Measurements from ENCODE around the gene INSM1. TPM values are rescaled to one million over a fixed set of nuclear protein-coding genes. Genes with fewer than 3 reads are reported as not detected.

Gene INSM1
- total RNA-seq, 1 experiment from 2014 or later = not detected

GRCh38 chr20:20395087-20395486 lies 27.2 kb downstream of the INSM1 start:
- ChIA-PET POLR2A (no interaction called here), CTCF (no interaction called here)
- TF ChIP-seq CTCF (IDR thresholded peaks at IDR 0.05; ENCODE audit: insufficient read depth in 1 of 2, low read depth in 1 of 2, low read length in 1 of 2, severe bottlenecking in 1 of 2, unreplicated experiment in 1 of 2) = no peak
- Histone ChIP-seq H3K4me1 (0 out of 2 replicates have a peak, but pooled peaks cover 4% of the 10 kb centered on the region), H3K4me3 (ENCODE audit: low read depth, low read length) (no peak overlapping the region), H3K36me3 (ENCODE audit: control insufficient read depth, insufficient read depth, low read length) (no peaks in the 10 kb centered on the region; the same call in 1 of the 2 replicates), H3K9me3 (no peaks in the 10 kb centered on the region), H3K27me3 (replicated peaks; ENCODE audit: control insufficient read depth, insufficient read depth, low read length) (no peaks in the 10 kb centered on the region)
- no peaks in the 10 kb centered on the region for H3K9me3 Mint-ChIP-seq (ENCODE audit: unreplicated experiment)
- H3K27me3 Mint-ChIP-seq (ENCODE audit: insufficient read depth, unreplicated experiment) = no peaks in the 10 kb centered on the region
- intact Hi-C loops (cut with micrococcal nuclease; ENCODE audit: unreplicated experiment) = no loop called here
- no peaks in the 10 kb centered on the region for H3K36me3 Mint-ChIP-seq (ENCODE audit: insufficient read depth, unreplicated experiment)
- no peak overlapping the region for H3K27ac Mint-ChIP-seq (ENCODE audit: unreplicated experiment)
- no TSS peak for BruUV-seq (replicated peaks)
- no peak overlapping the region for H3K4me3 Mint-ChIP-seq (ENCODE audit: unreplicated experiment)
- H3K4me1 Mint-ChIP-seq (ENCODE audit: low read depth, unreplicated experiment) = peaks cover 6% of the 10 kb centered on the region
- no peak for DNase-seq

- H3K36me3 Mint-ChIP-seq (ENCODE audit: insufficient read depth, unreplicated experiment) = no peaks in the 10 kb centered on the region
- DNase-seq = no peak
Observed at GRCh38 chr20:20395903-20396568, 28.1 kb downstream of the INSM1 start.

GRCh38 chr20:20396794-20397193 lies 28.9 kb downstream of the INSM1 start:
- no peak overlapping the region for H3K27ac Mint-ChIP-seq (ENCODE audit: unreplicated experiment)

More at GRCh38 chr20:20395903-20396568, 28.1 kb downstream of the INSM1 start:
- H3K27me3 ChIP-seq (replicated peaks; ENCODE audit: control insufficient read depth, insufficient read depth, low read length) = no peaks in the 10 kb centered on the region
- ChIA-PET CTCF (no interaction called here), POLR2A (no interaction called here)
- 0 out of 2 replicates have a peak, but pooled peaks cover 4% of the 10 kb centered on the region for H3K4me1 ChIP-seq
- H3K36me3 ChIP-seq (ENCODE audit: control insufficient read depth, insufficient read depth, low read length) = no peaks in the 10 kb centered on the region; the same call in 1 of the 2 replicates
- no peak for TF ChIP-seq CTCF (IDR thresholded peaks at IDR 0.05; ENCODE audit: insufficient read depth in 1 of 2, low read depth in 1 of 2, low read length in 1 of 2, severe bottlenecking in 1 of 2, unreplicated experiment in 1 of 2)
- Mint-ChIP-seq H3K4me1 (ENCODE audit: low read depth, unreplicated experiment) (peaks cover 7% of the 10 kb centered on the region), H3K27ac (ENCODE audit: unreplicated experiment) (no peak overlapping the region), H3K9me3 (ENCODE audit: unreplicated experiment) (no peaks in the 10 kb centered on the region), H3K27me3 (ENCODE audit: insufficient read depth, unreplicated experiment) (no peaks in the 10 kb centered on the region), H3K4me3 (ENCODE audit: unreplicated experiment) (no peak overlapping the region)
- no peak overlapping the region for H3K4me3 ChIP-seq (ENCODE audit: low read depth, low read length)
- no TSS peak for BruUV-seq (replicated peaks)
- intact Hi-C loops (cut with micrococcal nuclease; ENCODE audit: unreplicated experiment) = no loop called here
- H3K9me3 ChIP-seq = no peaks in the 10 kb centered on the region

More at GRCh38 chr20:20396794-20397193, 28.9 kb downstream of the INSM1 start:
- no peaks in the 10 kb centered on the region for H3K9me3 Mint-ChIP-seq (ENCODE audit: unreplicated experiment)
- CTCF ChIA-PET = no interaction called here
- no peaks in the 10 kb centered on the region for H3K36me3 Mint-ChIP-seq (ENCODE audit: insufficient read depth, unreplicated experiment)
- no peak overlapping the region for H3K4me3 Mint-ChIP-seq (ENCODE audit: unreplicated experiment)
- intact Hi-C loops (cut with micrococcal nuclease; ENCODE audit: unreplicated experiment) = no loop called here
- no peaks in the 10 kb centered on the region; the same call in 1 of the 2 replicates for H3K36me3 ChIP-seq (ENCODE audit: control insufficient read depth, insufficient read depth, low read length)
- POLR2A ChIA-PET = no interaction called here
- no peak for DNase-seq
- peaks cover 7% of the 10 kb centered on the region for H3K4me1 Mint-ChIP-seq (ENCODE audit: low read depth, unreplicated experiment)
- BruUV-seq (replicated peaks) = no TSS peak
- H3K9me3 ChIP-seq = no peaks in the 10 kb centered on the region
- no peak for TF ChIP-seq CTCF (IDR thresholded peaks at IDR 0.05; ENCODE audit: insufficient read depth in 1 of 2, low read depth in 1 of 2, low read length in 1 of 2, severe bottlenecking in 1 of 2, unreplicated experiment in 1 of 2)
- 0 out of 2 replicates have a peak, but pooled peaks cover 4% of the 10 kb centered on the region for H3K4me1 ChIP-seq
- no peak overlapping the region for H3K4me3 ChIP-seq (ENCODE audit: low read depth, low read length)
- no peaks in the 10 kb centered on the region for H3K27me3 Mint-ChIP-seq (ENCODE audit: insufficient read depth, unreplicated experiment)
- no peaks in the 10 kb centered on the region for H3K27me3 ChIP-seq (replicated peaks; ENCODE audit: control insufficient read depth, insufficient read depth, low read length)

All from Caco-2 (cell line).